Skin epidermis (tissue), 12 donors: ENCODE data around the gene CCDC196.

Experiments used
- H3K27ac ChIP-seq, 21 experiments: fragments of 200-600 bp; sonication (generic) in 11 of 21; one replicate each; pipeline ENCODE4 v1.5.0; 2020; ENCODE audit warnings: mild to moderate bottlenecking in 3 of 21, inconsistent platforms in 2 of 21, moderate library complexity in 2 of 21
- H3K4me3 ChIP-seq, 7 experiments: fragments of 200-600 bp; sonication (generic) in 2 of 7; one replicate each; pipeline ENCODE4 v1.5.0; 2020; ENCODE audit warnings: inconsistent platforms in 2 of 7, mild to moderate bottlenecking in 2 of 7, moderate library complexity in 1 of 7

Gene CCDC196

GRCh38 chr14:66485910-66486421, at the start of gene CCDC196:
Gene CCDC196 (plus strand): TSS chr14:66486371. CDS start chr14:66486503, 132 bp downstream.
- Histone ChIP-seq H3K27ac (no peak within 1 kb of the TSS), H3K4me3 (no peak within 1 kb of the TSS)

GRCh38 chr14:66440801-66441200, 45.4 kb upstream of the CCDC196 start:
- no peak overlapping the region for H3K27ac ChIP-seq

GRCh38 chr14:66442953-66443571, 43.1 kb upstream of the CCDC196 start:
- Histone ChIP-seq H3K4me3 (no peak overlapping the region), H3K27ac (no peak overlapping the region)

More at GRCh38 chr14:66440801-66441200, 45.4 kb upstream of the CCDC196 start:
- no peak overlapping the region for H3K4me3 ChIP-seq

GRCh38 chr14:66443785-66444184, 42.4 kb upstream of the CCDC196 start:
- Histone ChIP-seq H3K27ac (no peak overlapping the region), H3K4me3 (no peak overlapping the region)

- H3K4me3 ChIP-seq: no peak overlapping the region
- no peak overlapping the region for H3K27ac ChIP-seq
Measured at GRCh38 chr14:66444271-66444927, 41.8 kb upstream of the CCDC196 start.

- H3K27ac ChIP-seq: no peak overlapping the region
- H3K4me3 ChIP-seq: no peak overlapping the region
Measured at GRCh38 chr14:66445936-66446335, 40.2 kb upstream of the CCDC196 start.

GRCh38 chr14:66453469-66453868, 32.7 kb upstream of the CCDC196 start:
- Histone ChIP-seq H3K4me3 (no peak overlapping the region), H3K27ac (no peak overlapping the region)

- Histone ChIP-seq H3K4me3 (no peak overlapping the region), H3K27ac (no peak overlapping the region)
Measured at GRCh38 chr14:66459603-66460002, 26.6 kb upstream of the CCDC196 start.

GRCh38 chr14:66464261-66464660, 21.9 kb upstream of the CCDC196 start:
- Histone ChIP-seq H3K4me3 (no peak overlapping the region), H3K27ac (no peak overlapping the region)

GRCh38 chr14:66468778-66469367, 17.3 kb upstream of the CCDC196 start:
- Histone ChIP-seq H3K4me3 (no peak overlapping the region), H3K27ac (no peak overlapping the region)

GRCh38 chr14:66471584-66471983, 14.6 kb upstream of the CCDC196 start:
- H3K4me3 ChIP-seq: no peak overlapping the region

GRCh38 chr14:66472251-66472650, 13.9 kb upstream of the CCDC196 start:
- H3K4me3 ChIP-seq: no peak overlapping the region
- no peak overlapping the region for H3K27ac ChIP-seq

More at GRCh38 chr14:66471584-66471983, 14.6 kb upstream of the CCDC196 start:
- no peak overlapping the region for H3K27ac ChIP-seq

- Histone ChIP-seq H3K4me3 (no peak overlapping the region), H3K27ac (no peak overlapping the region)
Measured at GRCh38 chr14:66473223-66473622, 12.9 kb upstream of the CCDC196 start.

GRCh38 chr14:66476964-66477363, 9.2 kb upstream of the CCDC196 start:
- no peak overlapping the region for H3K4me3 ChIP-seq
- no peak overlapping the region for H3K27ac ChIP-seq

- H3K4me3 ChIP-seq: no peak overlapping the region
- no peak overlapping the region for H3K27ac ChIP-seq
Measured at GRCh38 chr14:66477567-66477966, 8.6 kb upstream of the CCDC196 start.

GRCh38 chr14:66482873-66483272, 3.3 kb upstream of the CCDC196 start:
- no peak overlapping the region for H3K27ac ChIP-seq
- no peak overlapping the region for H3K4me3 ChIP-seq

GRCh38 chr14:66483322-66483721, 2.8 kb upstream of the CCDC196 start:
- H3K4me3 ChIP-seq: no peak overlapping the region
- no peak overlapping the region for H3K27ac ChIP-seq

- Histone ChIP-seq H3K4me3 (no peak overlapping the region), H3K27ac (no peak overlapping the region)
Measured at GRCh38 chr14:66485029-66485428, 1.1 kb upstream of the CCDC196 start.

GRCh38 chr14:66487164-66487563, 993 bp downstream of the CCDC196 start:
- Histone ChIP-seq H3K27ac (no peak overlapping the region), H3K4me3 (no peak overlapping the region)

GRCh38 chr14:66490143-66491111, 4.3 kb downstream of the CCDC196 start:
- no peak overlapping the region for H3K27ac ChIP-seq
- no peak overlapping the region for H3K4me3 ChIP-seq
